GM21423 (cell line): ENCODE measurements around the gene CLK4.
"Not testable (repeated sequence)": the region's sequence is repeated elsewhere in the genome, so short reads cannot be mapped to it uniquely, and the experiment has no call there.

ENCODE experiments used
- ATAC-seq: cut with Tn5 transposase; IDR thresholded peaks from one replicate; pipeline ENCODE4 v1.9.1; 2021; ENCODE audit warnings: mild to moderate bottlenecking, moderate library complexity; ENCODE audit not compliant: unreplicated experiment

The CLK4 gene

DNA sequence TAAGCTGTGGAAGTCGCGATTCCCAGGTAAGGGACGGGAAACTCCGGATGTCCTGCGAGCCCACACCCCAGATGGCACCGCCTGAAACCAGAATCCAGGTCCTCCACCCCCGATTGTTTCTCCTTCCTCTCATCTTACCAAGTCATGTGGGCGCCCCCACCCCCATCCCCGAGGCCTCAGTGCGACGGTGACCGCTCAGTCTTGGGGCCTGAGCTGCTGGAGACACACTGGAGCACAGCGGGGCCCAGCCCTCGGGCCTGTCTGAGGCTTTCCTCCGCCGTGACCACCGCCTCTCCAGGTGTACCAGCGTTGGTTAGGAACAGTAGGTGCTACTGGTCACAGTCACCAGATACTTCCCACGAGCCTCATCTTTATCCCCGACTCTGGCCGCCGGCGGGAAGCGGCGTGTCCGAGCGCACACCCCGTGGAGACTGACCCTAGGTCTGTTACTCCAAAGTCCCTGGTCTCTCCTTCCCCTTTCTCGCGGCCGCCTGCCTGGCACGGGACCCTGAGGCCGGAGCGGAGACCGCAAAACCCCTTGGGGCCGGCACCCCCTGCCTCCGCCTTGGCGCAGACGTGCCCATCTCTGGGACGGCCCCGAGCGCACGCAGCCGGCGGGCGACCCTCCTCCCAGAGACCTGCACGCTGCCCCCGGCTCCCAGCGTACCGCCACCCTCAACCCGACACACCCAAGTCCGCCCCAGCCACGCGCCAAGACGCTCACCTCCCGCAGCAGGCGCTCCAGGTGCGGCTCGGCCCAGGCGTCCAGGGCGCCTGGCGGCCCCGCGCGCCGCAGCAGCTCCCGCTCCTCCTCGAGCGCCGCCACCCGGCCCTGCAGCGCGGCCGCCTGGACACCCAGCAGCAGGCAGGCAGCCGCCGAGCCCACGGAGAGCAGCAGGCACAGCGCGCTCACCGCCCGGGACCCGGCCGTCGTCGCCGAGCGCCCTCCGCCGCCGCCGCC lies 37.4 kb downstream of the CLK4 start:
- ATAC-seq, result no peak

DNA sequence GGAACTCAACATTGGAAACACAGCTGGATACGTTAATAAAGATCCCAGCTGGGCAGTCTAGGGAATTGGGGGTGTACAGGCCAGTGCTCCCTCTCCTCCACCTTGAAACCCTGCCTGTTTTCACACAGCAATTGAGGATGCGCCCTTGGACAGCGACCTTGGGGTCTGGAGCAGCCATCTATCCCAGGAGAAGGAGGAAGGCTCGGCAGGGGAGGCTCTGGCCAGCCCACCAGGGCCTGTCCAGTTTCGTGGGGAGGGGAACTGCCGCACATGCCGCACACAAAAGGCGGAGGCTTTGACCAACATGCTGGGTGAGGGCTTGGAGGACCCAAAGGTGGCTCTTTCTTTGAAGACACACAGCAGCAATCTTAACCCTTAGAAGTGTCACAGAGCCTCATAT lies 38.1 kb downstream of the CLK4 start:
- no peak for ATAC-seq

DNA sequence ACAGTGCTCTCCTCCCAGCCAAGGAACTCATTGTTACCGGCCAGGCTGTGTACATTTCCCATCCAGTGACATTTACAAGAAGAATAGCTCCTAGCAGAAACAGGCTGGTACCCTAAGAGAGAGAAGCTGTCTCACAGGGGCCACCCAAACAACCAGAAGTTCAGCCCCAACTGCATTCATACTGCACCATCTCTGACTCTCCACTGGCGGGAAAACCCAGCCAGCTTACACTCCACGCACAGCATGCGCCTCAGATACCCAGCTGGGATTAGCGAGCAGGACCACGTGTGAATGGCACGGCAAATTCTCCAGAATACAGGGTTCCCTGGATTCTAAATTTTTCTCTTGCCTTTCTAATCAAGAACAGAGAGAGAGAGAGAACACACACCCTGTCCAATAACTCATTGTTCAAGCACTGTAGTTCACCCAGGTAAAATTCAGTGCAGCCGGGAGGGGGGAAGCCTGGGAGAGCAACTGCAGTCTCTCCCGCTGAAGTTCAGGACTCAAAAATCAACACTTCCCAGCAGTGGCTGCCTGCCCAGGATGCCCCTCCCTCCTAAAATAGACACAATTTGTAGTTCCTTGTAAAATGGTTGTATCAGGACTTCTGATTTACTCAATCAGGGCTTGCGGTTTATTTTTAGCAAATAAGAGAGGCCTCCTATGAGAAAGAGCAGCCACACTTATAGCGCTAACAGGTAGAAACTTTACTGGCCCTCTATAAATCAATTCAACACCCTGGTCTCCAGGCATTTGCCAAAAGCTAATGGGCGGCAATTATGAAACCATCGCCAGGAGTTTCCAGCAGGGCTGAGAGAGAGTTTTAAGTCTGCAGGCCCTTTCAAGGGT lies 38.9 kb downstream of the CLK4 start:
- ATAC-seq, result no peak

DNA sequence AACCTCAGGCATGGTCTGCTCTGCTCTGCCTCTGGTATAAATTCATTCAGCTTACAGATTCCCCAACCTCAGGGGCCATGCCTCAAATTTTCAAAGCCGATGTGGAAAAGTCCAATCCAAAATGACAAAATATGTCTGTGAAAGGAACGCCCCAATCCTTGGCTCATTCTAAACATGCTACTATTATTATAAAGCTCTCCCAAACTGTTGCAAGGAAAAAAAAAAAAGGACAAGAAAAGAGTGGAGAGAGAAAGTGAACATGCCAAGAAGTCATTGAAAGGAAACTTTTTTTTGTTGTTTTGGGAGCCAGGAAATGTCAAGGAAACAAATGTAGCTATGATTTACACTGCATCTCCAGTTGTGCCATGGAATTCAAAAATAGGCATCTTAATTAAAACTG lies 40.5 kb downstream of the CLK4 start:
- ATAC-seq, result no peak

DNA sequence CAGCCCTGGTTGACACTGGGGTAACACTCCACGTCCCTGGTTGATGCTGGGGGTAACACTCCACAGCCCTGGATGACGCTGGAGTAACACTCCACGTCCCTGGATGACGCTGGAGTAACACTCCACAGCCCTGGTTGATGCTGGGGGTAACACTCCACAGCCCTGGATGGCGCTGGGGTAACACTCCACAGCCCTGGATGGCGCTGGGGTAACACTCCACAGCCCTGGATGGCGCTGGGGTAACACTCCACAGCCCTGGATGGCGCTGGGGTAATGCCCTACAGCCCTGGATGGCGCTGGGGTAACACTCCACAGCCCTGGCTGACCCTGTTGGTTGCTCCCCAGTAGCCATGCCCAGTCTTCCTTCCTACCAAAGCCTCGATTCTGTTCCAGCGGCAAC lies 41.4 kb downstream of the CLK4 start:
- ATAC-seq, result not testable (repeated sequence)

DNA sequence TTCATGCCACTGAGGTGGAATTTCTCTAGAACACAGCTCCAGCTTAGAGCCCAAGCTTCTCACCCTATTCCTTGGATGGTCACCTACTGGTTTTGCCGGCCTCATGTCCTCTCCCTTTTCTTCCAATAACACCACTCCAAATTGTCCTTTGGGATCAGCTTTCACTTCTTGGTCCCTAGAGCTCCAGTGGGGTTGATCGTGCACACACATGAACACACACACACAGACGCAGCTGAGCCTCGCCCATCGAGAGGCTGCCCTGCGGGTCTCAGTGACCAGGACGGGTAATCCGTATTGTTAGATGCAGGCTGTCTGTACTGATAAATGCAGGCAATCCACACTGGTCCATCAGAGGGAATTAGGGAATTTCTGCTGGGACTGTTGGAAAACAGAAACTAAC lies 43.6 kb downstream of the CLK4 start:
- no peak for ATAC-seq

DNA sequence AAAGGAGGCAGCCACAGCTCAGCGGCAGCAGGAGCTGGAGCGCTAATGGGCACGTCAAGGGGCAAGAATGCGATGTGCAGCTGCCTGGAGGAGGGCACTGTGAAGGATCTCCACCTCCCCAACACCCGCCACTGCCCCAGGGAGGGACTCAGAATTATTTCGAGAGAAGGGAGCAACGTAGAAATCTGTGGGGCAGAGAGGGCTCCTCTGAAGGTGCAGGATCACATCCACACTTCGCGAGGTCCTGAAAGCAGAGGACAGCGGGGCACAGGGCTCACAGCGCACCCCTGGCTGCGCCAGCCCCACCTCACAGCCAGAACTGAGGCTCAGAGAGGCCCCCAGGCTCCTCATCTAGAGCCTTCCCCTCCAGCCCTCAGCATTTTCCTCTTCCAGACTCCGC lies 44.6 kb downstream of the CLK4 start:
- ATAC-seq, result no peak

DNA sequence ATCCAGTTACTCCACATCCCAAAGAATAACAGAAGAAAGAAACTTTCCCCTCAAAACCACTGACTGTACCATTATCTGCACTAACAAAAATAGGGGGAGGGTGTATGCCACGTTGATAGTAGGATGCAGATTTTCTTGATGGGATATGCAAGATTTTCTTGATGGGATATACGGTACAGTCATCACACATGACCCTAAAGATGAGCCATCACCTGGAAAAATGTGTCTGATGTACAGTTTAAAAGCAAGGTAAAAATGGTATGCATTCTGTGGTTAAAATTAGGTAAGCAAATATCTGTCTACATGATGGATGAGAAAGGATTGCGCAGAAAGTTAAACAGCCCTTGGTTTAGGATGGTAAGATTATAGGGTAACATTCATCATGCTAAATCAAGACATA lies 45.2 kb downstream of the CLK4 start:
- ATAC-seq, result no peak

DNA sequence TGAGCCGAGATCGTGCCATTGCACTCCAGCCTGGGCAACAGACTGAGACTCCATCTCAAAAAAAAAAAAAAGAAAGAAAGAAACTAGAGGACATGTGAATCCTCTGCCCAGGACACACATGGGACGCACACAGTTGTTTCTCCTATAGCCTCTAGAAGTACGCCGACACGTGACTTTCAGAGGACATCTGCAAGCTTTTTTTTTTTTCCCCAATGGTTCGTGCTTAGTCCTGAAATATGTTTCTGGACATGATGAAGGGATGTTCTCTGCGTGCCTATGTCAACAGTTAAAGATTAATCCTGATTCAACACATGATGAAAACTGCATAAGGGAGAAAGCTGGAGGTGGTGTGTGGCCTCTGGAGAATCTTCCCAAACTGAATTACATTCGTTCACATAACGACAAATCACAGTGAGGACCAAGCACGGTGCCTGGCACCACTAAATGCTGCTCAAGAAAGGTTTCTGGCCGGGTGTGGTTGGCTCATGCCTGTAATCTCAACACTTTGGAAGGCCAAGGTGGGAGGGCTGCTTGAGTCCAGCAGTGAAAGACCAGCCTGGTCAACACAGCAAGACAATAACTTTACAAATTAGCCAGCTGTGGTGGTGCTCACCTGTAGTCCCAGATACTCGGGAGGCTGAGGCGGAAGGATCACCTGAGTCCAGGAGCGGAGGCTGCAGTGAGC lies 46.4 kb downstream of the CLK4 start:
- no peak for ATAC-seq

DNA sequence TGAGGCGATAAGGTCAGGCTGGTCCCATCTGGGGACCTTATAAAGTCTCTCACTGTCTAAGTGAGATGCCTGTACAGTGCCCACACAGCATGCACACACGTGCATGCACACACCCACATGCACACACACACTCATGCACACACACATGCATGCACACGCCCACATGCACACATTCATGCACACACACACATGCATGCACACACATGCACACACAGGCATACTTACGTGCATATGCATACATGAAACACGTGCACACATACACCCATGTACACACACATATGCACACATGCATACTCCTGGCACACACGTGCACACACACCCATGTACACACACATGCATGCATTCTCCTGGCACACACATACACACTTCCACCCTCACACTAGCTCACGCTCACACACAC lies 48.9 kb downstream of the CLK4 start:
- no peak for ATAC-seq

DNA sequence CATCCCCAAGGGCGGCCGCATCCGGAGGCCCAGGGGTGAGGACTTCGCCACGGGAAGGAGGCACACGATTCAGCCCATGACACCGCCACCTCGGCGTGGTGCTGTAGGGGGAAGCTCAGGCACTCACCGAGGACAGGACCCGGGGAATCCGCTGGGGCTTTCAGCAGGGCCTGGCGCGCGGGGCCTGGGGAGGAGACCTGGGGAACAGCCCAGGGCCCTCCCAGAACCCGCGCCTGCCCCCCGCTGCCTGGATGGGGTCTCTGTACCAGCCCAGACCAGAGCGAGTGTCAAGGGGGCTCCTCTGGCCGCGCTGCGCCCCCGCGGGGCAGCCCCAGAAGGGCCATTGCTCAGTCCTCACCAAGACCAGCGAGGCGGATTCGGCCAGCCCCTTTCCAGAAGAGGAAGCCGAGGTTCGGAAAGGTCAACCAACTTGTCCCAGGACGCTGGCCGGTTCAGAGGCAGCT lies 49.4 kb downstream of the CLK4 start:
- ATAC-seq, result no peak

DNA sequence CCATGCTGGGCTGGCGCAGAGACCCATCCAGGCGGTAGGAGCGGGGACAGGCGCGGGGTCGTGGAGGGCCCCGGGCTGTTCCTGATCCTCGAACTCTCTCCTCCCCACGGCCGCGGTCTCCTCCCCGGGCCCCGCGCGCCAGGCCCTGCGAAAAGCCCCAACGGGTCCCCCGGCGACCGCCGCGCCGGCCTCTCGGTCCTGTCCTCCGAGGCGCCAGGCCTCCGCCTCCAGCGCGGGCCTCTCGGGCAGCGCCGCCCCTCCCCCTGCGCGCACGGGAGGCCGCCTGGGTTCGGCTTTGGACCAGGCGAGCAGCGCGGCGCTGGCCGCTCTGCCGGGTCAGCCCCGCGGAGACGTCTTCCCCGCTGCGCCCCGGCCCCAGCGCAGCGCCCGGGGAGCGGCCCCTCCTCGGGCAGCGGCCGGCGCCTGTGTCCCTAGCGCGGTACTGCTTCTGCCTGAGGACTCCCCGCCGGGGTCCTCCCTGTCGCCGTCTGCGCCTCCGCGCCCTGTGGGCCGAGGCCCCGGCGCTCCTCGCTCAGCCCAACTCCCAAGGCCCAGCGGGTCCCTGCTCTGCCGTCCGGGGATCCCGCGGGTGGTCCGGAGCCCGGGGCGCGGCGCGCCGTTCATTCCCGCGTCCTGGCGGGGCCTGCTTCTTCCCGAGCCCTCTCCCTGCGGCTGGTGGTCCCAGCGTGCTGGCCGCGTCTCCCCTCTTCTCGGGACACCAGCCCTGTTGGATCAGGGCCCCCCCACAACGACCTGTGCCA lies 50.1 kb downstream of the CLK4 start:
- no peak for ATAC-seq

DNA sequence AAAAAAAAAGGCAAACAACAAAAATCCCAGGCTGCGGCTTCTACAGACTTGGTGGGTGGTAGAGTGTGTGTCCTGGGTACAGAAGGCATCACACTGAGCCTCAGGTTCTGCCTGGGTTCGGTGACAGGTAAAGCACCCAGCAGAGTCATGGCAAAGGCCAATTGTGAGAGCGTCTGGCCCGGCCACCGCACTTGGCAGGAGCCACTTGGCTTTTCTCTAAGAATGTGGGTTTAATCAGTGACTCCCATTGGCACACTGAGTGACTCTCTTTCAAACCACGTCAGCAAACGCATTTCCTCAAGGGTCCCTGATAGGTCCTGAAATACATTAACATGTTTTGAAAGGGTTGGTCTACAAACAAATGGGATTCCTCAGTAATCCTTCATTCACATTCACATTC lies 53.6 kb downstream of the CLK4 start:
- ATAC-seq, result no peak

DNA sequence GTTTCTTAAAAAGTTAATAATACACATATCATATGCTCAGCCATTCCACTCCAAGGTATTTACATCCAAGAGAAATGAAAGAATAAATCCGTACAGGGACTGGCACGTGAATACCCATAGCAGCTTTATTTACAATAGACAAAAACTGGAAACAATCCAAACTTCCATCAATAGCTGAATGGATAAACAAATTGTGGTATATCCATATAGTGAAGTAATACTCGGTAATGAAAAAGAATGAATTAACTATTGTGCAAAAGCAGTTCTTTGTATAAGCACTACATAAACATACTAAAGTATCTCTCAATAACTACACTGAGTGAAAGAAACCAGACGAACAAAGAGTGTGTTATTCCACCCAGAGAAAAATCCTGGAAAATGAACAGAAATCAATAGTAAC lies 54.2 kb downstream of the CLK4 start:
- no peak for ATAC-seq

DNA sequence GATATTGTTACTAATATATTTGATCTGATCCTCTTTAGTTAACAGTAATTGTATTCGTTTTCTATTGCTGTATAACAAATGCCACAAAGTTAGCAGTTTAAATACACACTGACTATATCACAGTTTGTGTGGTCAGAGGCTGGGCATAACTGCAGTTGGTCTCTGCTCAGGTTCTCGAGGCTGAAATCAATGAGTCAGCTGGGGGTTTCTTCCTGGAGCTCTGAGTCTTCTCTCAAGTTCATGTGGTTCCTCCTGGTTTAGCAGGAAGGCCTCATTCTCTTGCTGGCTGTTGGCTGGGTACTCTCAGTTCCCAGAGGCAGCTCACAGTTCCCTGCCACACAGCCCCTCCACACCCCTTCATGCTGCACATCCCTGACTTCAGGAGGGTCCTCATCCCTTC lies 57.4 kb downstream of the CLK4 start:
- ATAC-seq, result no peak

DNA sequence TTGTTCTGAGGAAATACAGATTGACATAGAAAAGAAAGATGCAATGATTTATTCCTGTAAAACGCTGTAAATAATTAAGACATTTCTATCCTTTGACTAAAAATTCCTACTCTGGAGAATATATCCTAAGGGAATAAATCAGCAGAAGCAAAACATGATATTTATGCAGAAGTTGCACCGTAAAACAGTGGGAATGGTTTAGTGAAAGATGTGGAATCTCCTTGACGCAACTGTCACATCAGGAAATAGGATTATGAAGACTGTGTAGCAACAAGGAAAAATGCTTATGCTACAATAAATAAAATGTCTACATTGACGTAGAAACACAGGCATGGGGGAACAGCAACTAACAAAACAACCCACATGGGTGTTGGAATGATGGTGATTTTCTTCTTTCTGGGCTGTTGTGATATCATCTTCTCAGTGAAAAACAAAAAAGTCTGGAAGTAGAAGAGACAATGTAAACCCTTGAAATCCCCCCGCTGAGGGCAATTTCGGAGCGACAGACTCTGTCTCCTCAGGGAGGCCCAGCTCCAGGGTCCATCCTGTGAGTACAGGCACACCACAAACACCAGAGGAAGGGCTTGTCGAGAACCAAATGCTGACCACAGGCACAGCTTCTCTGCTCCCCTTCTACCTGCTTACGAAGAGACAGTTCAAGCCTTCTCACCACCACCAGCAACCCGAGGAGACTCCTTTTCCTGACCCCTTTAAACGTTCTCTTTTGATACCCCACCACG lies 61.9 kb downstream of the CLK4 start:
- no peak for ATAC-seq

DNA sequence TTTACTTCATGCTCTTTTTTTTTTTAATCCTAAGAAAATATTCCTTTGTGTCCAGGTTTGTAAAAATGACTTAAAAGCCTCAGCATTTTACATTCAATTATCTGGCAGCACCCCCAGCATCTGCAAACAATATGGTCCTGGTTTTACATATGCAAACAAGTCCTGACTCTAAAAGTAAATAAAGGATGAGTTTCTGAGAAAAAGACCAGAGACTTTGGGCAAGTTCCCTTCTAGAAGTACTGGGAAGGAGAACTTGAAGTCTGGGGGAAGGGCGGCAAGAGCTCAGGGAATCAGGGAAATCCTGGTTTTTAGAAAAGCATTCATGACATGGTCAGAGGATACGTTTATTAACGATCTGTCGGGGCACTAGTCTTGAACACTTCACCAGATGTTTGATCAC lies 62.5 kb downstream of the CLK4 start:
- ATAC-seq, result no peak

DNA sequence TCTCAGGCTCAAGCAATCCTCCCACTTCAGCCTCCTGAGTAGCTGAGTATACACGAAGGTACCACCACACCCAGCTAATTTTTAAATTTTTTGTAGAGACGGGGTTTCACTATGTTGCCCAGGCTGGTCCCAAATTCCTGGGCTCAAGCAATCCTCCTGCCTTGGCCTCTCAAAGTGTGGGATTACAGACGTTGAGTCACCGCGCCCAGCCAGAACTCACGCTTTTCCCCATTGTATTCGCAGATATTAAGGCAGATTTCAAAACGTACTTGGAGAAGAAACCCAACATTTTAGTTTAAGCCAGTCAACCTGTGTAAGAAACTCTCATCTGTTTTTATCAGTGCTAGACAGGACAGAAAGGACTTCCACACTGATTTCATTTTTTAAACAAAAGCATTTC lies 63.2 kb downstream of the CLK4 start:
- ATAC-seq, result no peak

DNA sequence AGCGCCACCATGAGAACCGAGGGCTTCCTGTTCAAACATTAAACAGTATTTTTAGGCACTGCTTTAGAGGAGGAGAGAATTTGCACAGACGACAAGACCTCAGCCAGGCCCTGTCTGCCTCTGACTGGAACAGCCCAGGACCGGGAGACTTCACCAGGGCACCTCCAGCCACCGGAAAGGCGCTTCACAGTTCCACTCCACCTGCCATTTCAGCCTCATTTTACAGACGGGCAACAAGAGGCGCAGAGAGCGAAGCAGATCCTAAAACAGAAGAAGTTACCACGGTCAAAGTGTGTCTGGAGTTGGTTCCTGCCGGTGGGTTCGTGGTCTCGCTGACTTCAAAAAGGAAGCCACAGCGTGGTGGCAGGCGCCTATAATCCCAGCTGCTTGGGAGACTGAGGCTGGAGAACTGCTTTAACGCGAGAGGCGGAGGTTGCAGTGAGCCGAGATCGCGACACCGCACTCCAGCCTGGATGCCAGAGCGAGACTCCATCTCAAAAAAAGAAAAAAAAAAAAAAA lies 65.0 kb downstream of the CLK4 start:
- no peak for ATAC-seq

DNA sequence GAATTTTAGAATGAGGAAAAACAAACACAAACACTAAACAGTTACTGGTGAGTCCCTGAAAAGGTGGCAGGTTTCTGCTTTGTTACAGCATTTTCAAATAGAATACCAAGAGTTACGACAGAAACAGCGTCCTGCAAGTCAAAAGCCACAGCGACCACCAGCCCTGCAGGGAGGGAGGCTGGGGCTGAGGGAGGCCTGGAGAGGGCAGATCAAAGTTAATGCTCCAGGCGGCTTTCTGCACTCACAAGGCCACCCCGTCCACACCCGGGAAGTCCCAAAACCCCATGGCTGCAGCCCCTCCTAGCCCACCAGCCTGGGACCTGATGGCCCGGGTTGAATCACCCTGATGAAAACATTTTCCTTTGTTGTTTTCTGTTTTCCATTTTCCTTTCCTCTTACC lies 65.9 kb downstream of the CLK4 start:
- no peak for ATAC-seq
